Limb (tissue), 2 donors: Measurements from ENCODE around the gene FRMD4A.

Experiments used
- DNase-seq, 2 donors: peaks; one replicate each; pipeline ENCODE4 v3.0.0-alpha.2; 2016; ENCODE audit errors: extremely low spot score in 2 of 2

The FRMD4A gene

DNA sequence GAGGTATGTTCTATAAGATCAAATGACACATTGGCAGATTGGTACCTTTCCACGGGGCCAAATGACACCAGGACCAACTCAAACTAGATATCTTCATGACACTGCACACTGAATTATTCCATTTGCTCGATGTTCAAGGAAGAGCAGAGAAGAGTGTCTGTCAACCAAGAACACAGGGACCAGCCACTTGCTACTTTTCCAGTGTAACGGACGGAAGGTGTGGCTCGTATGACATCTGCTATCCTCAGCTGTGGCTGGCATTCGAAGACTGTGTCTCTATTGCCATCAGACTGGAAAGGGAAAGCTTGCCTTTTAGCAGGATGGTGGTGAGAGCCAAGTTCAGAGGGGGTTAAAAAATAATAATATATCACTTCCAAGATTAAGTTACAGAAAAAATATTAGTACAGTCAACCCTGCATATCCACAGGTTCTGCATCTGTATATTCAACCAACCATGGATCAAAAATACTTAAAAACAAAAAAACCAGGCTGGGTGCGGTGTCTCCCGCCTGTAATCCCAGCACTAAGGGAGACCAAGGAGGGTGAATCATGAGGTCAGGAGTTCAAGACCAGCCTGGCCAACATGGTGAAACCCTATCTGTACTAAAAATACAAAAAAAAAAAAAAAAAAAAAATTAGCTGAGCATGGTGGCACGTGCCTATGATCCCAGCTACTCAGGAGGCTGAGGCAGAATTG lies 506.9 kb downstream of the FRMD4A start:
- DNase-seq = no peak

DNA sequence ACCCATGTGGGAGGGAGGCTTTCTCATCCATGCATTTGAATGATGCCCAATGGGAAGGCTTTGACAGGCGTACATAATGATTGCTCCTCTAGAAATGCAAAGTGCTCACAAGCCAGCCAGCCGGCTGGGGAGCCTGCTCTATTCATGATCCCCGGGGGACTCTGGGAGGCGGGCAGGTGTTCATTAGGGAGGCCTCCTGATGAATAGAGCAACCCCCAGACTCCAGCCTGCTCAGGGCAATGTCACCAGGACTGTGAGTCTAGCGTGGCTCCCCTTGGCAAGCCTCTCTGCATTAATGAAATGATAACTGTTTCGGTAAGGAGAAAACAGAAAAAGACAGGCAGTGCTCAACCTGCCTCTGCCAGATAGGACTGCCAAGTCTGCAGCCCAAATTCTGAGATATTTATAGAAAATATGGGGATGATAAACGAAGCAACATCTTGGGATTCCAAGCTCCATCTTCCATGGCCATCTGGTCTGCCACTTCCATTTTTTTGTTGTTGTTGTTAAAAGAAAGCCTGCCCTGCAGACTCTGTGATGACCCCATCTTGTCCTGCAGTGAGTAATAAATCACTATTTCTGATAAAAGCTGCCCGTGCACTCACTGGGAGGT lies 507.5 kb downstream of the FRMD4A start:
- DNase-seq = no peak

GRCh38 chr10:13822490-13822889 lies 508.2 kb downstream of the FRMD4A start:
- DNase-seq = no peak

GRCh38 chr10:13820964-13821337 lies 509.8 kb downstream of the FRMD4A start:
- no peak for DNase-seq

DNA sequence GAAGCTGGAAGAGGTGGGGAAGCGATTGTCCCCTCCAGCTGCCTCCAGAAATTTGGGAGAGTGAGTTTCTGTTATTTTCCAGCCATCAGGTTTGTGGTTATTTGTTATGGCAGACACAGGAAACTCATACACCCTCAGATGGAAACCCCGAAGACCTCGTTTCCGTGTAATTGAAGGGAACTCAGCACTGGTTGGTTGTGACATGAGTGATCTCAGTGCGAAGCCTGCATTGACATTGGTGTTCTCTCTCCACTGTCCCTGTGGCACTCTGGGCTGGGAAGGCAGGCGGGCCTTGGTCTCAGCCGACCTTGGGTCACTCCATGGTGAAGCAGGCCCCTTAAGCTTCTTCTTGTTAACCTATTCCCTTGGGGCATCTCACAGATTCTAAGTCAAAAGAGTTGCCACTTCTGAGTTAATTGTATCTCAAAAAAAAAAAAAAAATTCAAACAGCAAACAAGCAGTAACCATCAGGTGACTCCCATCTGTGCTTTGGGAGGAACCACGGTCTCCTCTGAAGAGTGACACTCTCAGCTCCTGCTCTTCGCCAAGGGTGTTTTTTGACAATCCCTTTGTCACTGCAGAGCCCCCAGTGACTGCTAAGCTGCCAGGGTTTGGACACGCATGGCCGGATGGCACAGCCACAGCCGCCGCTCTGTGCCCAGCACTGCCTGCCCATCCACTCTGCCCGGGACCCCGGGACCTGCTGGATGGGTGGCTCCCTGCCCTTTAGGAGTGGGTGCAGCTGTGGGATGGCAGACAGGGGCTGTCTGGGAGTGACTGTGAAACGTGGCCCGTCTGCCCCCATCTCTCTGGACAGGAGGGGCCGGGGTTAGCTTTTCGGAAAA lies 510.4 kb downstream of the FRMD4A start:
- DNase-seq = no peak

- no peak for DNase-seq
Observed at GRCh38 chr10:13816195-13816925, 514.4 kb downstream of the FRMD4A start.

GRCh38 chr10:13815756-13816155 lies 515.0 kb downstream of the FRMD4A start:
- no peak for DNase-seq

DNA sequence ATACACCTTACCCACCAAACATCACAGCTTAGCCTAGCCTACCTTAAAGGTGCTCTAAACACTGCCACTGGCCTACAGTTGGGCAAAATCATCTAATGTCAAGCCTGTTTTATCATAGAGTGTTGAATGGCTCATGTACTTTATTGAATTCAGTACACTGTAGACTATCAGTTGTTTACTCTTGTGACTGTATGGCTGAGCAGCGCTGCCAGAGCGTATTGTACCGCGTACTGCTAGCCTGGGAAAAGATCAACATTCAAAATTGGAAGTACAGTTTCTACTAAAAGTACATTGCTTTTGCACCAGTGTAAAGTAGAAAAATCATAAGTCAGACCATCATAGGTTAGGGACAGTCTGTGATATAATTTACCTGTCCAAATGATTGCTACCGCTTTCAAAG lies 517.2 kb downstream of the FRMD4A start:
- DNase-seq = no peak

DNA sequence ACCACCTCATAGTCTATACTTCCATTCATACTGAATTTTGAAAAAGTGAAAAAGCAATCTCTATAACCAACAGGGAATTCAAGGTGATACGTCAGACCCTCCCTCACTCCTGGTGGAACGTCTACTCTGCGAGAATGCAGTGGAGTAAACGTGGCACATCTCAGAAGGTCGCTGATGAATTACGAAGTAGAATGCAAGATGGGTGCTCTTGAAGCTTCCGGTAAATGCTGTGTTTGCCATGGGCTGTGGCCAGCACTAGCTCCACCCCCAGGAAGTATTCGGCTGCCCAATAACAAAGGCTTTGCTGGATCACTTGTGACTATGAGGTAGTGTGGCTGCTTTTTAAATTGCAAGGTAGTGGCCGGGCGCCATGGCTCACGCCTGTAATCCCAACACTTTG lies 517.9 kb downstream of the FRMD4A start:
- DNase-seq = no peak

DNA sequence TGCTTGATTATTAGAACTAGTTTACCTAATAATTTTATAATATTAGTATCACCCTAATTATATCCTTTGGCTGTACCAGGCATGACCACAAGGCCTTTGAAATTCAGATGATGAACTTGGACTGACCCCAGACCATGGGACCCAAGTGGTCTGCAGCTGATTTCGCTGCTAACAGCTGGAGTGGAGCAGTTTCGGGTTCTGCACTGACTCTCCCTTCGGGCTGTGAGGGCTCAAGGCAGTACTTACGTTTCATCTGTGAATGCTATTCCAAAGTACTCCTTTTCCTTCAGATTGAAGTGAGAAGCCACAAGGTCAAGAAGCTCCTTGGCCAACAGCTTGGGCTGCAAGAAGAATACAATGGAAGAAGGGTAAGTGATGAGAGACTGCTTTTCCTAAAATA lies 520.2 kb downstream of the FRMD4A start:
- no peak for DNase-seq

GRCh38 chr10:13809427-13809826 lies 521.3 kb downstream of the FRMD4A start:
- no peak for DNase-seq

- DNase-seq = no peak
Observed at GRCh38 chr10:13808556-13809391, 522.0 kb downstream of the FRMD4A start.

GRCh38 chr10:13806419-13806818 lies 524.3 kb downstream of the FRMD4A start:
- no peak for DNase-seq

- no peak for DNase-seq
Observed at GRCh38 chr10:13803566-13804554, 526.9 kb downstream of the FRMD4A start.

DNA sequence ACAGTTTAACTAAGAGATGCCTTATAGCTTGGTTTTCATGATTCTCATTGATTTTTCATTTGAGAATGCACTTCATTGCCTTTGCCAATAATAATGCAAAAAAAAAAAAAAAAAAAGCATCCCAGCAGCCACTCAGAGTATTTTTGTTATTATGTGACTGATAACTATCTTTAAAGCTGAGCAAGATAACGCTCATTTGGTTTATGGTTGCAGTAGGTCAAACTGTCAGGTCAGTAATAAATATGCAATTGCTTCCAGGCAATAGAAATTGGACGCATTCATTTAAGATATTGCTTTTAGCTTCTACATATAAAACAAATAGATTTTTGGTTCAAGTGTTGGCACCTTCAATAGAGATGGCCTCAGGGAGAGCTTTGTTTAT lies 528.8 kb downstream of the FRMD4A start:
- DNase-seq = no peak

- DNase-seq = no peak
Observed at GRCh38 chr10:13801156-13801906, 529.4 kb downstream of the FRMD4A start.

DNA sequence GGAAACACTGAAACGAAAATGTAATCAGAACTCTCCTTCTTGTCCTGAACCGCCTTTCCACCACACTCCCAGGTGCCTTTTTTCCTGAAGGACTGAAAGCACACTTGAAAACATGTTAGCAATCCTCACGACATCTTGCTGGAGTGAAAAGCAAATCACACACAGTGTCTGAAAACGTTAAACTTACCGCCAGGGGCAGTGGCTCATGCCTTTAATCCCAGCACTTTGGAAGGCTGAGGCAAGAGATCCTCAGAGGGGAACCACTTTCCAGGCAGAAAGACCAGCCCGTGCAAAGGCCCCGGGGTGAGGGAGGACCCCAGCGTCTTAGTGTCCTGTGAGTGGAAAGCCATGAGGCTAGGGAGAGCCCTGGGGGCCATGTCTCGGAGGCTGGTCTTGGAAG lies 533.6 kb downstream of the FRMD4A start:
- no peak for DNase-seq

DNA sequence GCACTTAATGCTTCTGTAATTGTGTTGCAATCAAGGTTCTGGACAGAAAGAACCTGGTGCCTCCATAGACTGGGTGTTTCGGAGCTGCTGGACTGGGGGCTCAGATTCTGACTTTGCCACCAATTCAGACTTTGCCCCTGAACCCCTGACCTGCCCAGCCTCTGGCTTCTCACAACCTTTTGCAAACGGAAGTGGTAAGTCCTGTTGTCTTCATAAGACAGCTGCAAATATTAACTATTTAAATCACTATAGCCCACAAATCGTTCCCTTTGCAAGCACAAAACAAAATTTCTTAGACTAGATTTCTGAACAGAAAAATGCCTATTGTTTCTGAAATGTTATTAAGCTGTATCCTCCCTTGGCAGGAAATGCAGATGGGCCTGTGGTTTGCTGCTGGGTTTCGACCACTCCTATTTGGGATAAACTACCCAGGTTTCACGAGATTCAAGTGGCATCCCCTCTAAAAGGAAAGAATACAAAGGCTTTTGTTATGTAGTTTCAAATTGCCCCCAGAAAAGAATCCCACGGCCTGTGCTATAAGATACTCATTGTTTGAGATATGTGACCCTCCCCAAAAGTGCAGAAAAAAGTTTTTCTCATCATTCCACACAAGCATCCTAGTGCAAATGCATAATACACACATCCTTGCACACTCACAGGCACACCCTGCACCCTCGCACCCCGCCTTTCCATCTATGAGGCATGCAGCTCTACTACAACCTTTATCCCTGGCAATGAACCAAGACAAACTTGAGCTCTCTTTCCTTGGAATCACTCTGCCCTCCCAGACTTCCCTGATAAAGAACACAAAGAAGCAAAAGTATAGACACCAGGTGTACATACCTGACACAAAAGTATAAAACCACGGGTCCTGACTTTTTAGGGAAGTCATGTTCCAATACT lies 534.8 kb downstream of the FRMD4A start:
- no peak for DNase-seq
